HepG2 (cell line): ENCODE results near the gene ASTN2. TPM values are rescaled to one million over a fixed set of nuclear protein-coding genes. Genes with fewer than 3 reads are reported as not detected.

Experiments
- ATAC-seq: fragments of 200-7000 bp; cut with Tn5 transposase; 3 replicates; pipeline ENCODE4 v1.9.1; 2020; ENCODE audit warnings: mild to moderate bottlenecking, moderate library complexity
- BruUV-seq: library from RNA; stranded (reverse); fragments of 400-500 nt; replicated peaks from 2 replicates; lab custom pipeline; 2021; lab: Mats Ljungman, UMichigan
- CTCF ChIA-PET: fragments of 300-600 bp; formaldehyde crosslinking; extraction: SDS; loops from one replicate; lab custom pipeline; 2021; ENCODE audit warnings: low total read pairs, inconsistent platforms, low intra/inter-chr PET ratio; lab: Yijun Ruan, JAX
- POLR2A ChIA-PET: fragments of 350-600 bp; sonication (Branson Sonifier 250); formaldehyde crosslinking; loops from one replicate; lab custom pipeline; 2020; ENCODE audit warnings: antibody characterized with exemption, inconsistent platforms; lab: Yijun Ruan, JAX
- DNase-seq: peaks from one replicate; pipeline ENCODE4 v3.0.0-alpha.2; 2015; ENCODE audit warnings: low spot score
- FAIRE-seq: peaks from 3 replicates; lab custom pipeline; 2011; peaks lifted over from hg19 to GRCh38; lab: Jason Lieb, UNC
- H2AFZ ChIP-seq: one replicate; pipeline ENCODE4 v1.6.1; 2011; ENCODE audit warnings: low read length, inconsistent platforms
- H3K27ac ChIP-seq: fragments of 300-600 bp; 3 replicates; pipeline ENCODE4 v1.8.0; 2011; ENCODE audit warnings: mixed run types, mild to moderate bottlenecking, mixed read lengths, low read length, inconsistent platforms; ENCODE audit not compliant: insufficient read depth; ENCODE audit errors: extremely low read length
- H3K27me3 ChIP-seq, 2 experiments: fragments of 200-600 bp in 1 of 2; 2 replicates in 1 of 2; 3 replicates in 1 of 2; pipeline versions ENCODE4 v1.6.0 to v1.8.0; 2011; ENCODE audit warnings: low read length in 2 of 2, mild to moderate bottlenecking in 2 of 2, moderate library complexity in 2 of 2, inconsistent platforms in 1 of 2; ENCODE audit not compliant: insufficient read depth in 2 of 2, control insufficient read depth in 1 of 2
- H3K36me3 ChIP-seq, 2 experiments: fragments of 200-600 bp in 1 of 2; replicated peaks in 1 of 2; 2 replicates in 1 of 2; 3 replicates in 1 of 2; pipeline versions ENCODE4 v1.5.1 to v1.8.0; 2011; ENCODE audit warnings: low read length in 2 of 2, inconsistent platforms in 1 of 2; ENCODE audit not compliant: insufficient read depth in 2 of 2, control insufficient read depth in 1 of 2
- H3K4me1 ChIP-seq: 2 replicates; pipeline ENCODE4 v1.5.1; 2012; ENCODE audit warnings: low read length, inconsistent platforms; ENCODE audit not compliant: insufficient read depth
- H3K4me2 ChIP-seq: 2 replicates; pipeline ENCODE4 v1.6.0; 2011; ENCODE audit warnings: low read depth, low read length, inconsistent platforms
- H3K4me3 ChIP-seq, 3 experiments: fragments of 200-600 bp in 1 of 3; sonication (generic), shearing (Covaris generic) in 1 of 3; replicated peaks in 1 of 3; 2 replicates each; pipeline ENCODE4 v1.5.1; 2011 to 2016; ENCODE audit warnings: low read length in 3 of 3, inconsistent platforms in 2 of 3, low read depth in 2 of 3, mild to moderate bottlenecking in 2 of 3, control low read depth in 1 of 3, mixed read lengths in 1 of 3; ENCODE audit not compliant: insufficient read depth in 1 of 3
- H3K79me2 ChIP-seq: one replicate; pipeline ENCODE4 v1.6.1; 2011; ENCODE audit warnings: low read length, inconsistent platforms; ENCODE audit not compliant: insufficient read depth
- H3K9ac ChIP-seq: 2 replicates; pipeline ENCODE4 v1.6.0; 2011; ENCODE audit warnings: mild to moderate bottlenecking, low read depth, low read length, inconsistent platforms; ENCODE audit not compliant: insufficient read depth
- H3K9me3 ChIP-seq: 2 replicates; pipeline ENCODE4 v1.5.1; 2012; ENCODE audit warnings: mild to moderate bottlenecking, low read length
- H4K20me1 ChIP-seq: 2 replicates; pipeline ENCODE4 v1.6.0; 2011; ENCODE audit warnings: inconsistent platforms, mild to moderate bottlenecking, low read length, moderate library complexity; ENCODE audit not compliant: insufficient read depth
- ATRX ChIP-seq: sonication (generic); formaldehyde crosslinking; IDR thresholded peaks from 2 replicates; pipeline ENCODE4 v1.4.0; 2020; ENCODE audit warnings: missing genetic modification reagents, borderline replicate concordance
- DMAP1 ChIP-seq: IDR thresholded peaks from 2 replicates; pipeline ENCODE4 v1.6.1; 2016
- DPF2 ChIP-seq: sonication (generic); formaldehyde crosslinking; IDR thresholded peaks from 2 replicates; pipeline ENCODE4 v1.4.0; 2020; ENCODE audit warnings: mild to moderate bottlenecking, low read depth, missing genetic modification reagents, borderline replicate concordance
- ISL2 ChIP-seq: sonication (generic); formaldehyde crosslinking; IDR thresholded peaks from 2 replicates; pipeline ENCODE4 v1.5.0; 2020; ENCODE audit warnings: missing genetic modification reagents
- KLF15 ChIP-seq: sonication (generic); formaldehyde crosslinking; IDR thresholded peaks from 2 replicates; pipeline ENCODE4 v1.8.1; 2023; ENCODE audit warnings: borderline replicate concordance, mild to moderate bottlenecking, inconsistent platforms, missing genetic modification reagents, mixed read lengths
- MAFF ChIP-seq: IDR thresholded peaks from 2 replicates; pipeline ENCODE4 v1.6.1; 2011; ENCODE audit warnings: low read depth, low read length, improper control_type of control experiment
- MAFK ChIP-seq, 2 experiments: IDR thresholded peaks in 1 of 2; conservative IDR thresholded peaks in 1 of 2; 2 replicates each; pipeline ENCODE4 v1.6.1; 2011; ENCODE audit warnings: improper control_type of control experiment in 2 of 2, low read length in 2 of 2
- RAD51 ChIP-seq: fragments of 450-650 bp; IDR thresholded peaks from 2 replicates; pipeline ENCODE4 v1.6.1; 2016; ENCODE audit warnings: borderline replicate concordance
- SMARCC2 ChIP-seq: fragments of 450-650 bp; IDR thresholded peaks from 2 replicates; pipeline ENCODE4 v1.6.1; 2017; ENCODE audit warnings: antibody characterized with exemption, mild to moderate bottlenecking
- TBX2 ChIP-seq: sonication (generic); formaldehyde crosslinking; IDR thresholded peaks from 2 replicates; pipeline ENCODE4 v1.5.0; 2020; ENCODE audit warnings: missing genetic modification reagents, mild to moderate bottlenecking, borderline replicate concordance
- ZMYM3 ChIP-seq: sonication (generic); formaldehyde crosslinking; IDR thresholded peaks from 2 replicates; pipeline ENCODE4 v1.5.1; 2020; ENCODE audit warnings: mild to moderate bottlenecking, missing genetic modification reagents
- ZNF556 ChIP-seq: sonication (generic); formaldehyde crosslinking; IDR thresholded peaks from 2 replicates; pipeline ENCODE4 v1.4.0; 2020; ENCODE audit warnings: mild to moderate bottlenecking, missing genetic modification reagents, borderline replicate concordance
- ZNF674 ChIP-seq: sonication (generic); formaldehyde crosslinking; IDR thresholded peaks from 2 replicates; pipeline ENCODE4 v1.5.0; 2020; ENCODE audit warnings: low read depth, mild to moderate bottlenecking, missing genetic modification reagents
- WGBS: methylation state at CpG from one replicate; pipeline ENCODE4 v1.1.6; 2017; ENCODE audit warnings: low lambda C conversion rate; 5-methylcytosine and 5-hydroxymethylcytosine counted together
- in situ Hi-C: cut with HindIII; loops from 2 replicates; pipeline ENCODE4 v1.10.0; 2017; ENCODE audit warnings: low pct_unique_long_range_greater_than_20kb; ENCODE audit not compliant: extremely low pct_ligation_motif_present
- intact Hi-C: fragments of 100-400 bp; cut with micrococcal nuclease; formaldehyde crosslinking; loops from one replicate; pipeline ENCODE4 v1.10.0; 2022; ENCODE audit not compliant: unreplicated experiment
- polyA plus RNA-seq, 8 experiments: library from polyadenylated mRNA; depleted of rRNA in 3 of 8; stranded (reverse) in 7 of 8; unstranded in 1 of 8; fragments of >200 nt; fragmentation: Illumina TruSeq in 4 of 8; extraction: Trizol in 4 of 8; gene quantifications; 2 replicates each; pipeline versions ENCODE4 v1.2.1 to v1.2.3, GENCODE V29; 2011 to 2016; ENCODE audit warnings: low read depth in 4 of 8, missing spikeins in 1 of 8, mixed read lengths in 1 of 8; ENCODE audit not compliant: insufficient read depth in 1 of 8
- total RNA-seq, 5 experiments: library from RNA; depleted of rRNA; stranded (reverse); fragments of >200 nt; fragmentation: Illumina TruSeq; extraction: Trizol; gene quantifications; 2 replicates each; pipeline ENCODE4 v1.2.3, GENCODE V29; 2016; ENCODE audit warnings: low read depth in 1 of 5
- TF ChIP-seq, protein P1 (sequence below): sonication (generic); formaldehyde crosslinking; IDR thresholded peaks from 2 replicates; pipeline ENCODE4 v1.5.0; 2020; ENCODE audit warnings: missing genetic modification reagents
- TF ChIP-seq, protein P2 (sequence below): sonication (generic); formaldehyde crosslinking; IDR thresholded peaks from 2 replicates; pipeline ENCODE4 v1.9.0; 2021; ENCODE audit warnings: missing genetic modification reagents, borderline replicate concordance
- TF ChIP-seq, protein P3 (sequence below): sonication (generic); formaldehyde crosslinking; IDR thresholded peaks from 2 replicates; pipeline ENCODE4 v1.5.0; 2020; ENCODE audit warnings: missing genetic modification reagents

Gene ASTN2
- total and polyA plus RNA-seq, 2 of the 13 experiments (the other 11 are each of a cell fraction or from before 2014, with no cell fraction given): 5.2 to 13.5 TPM

DNA sequence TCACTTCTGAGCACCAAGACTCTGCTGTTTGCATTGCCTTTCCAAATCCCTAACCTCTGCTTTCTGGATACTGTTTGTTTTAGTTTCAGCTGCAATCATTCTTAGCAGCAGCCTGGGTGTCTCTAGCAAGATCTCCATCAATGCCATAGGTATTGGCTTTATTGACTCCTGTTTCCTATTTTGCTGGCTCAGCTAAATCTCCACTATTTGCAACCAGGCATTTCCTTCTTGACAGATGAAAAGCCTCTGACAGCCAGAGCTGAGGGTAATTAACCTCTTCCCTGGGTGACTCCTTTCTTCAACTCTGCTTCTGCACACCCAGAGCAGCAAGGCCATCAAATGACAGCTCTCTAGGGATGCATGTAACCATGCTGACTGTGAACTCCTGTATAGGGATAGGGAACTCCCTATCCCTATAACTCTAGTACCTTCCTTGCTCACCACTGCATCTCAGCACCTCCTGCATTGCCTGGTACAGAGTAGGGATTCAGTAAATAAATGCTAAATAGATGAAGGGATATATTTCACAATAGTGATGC lies 434.2 kb downstream of the ASTN2 start:
- in situ Hi-C loops: no loop called here
- intact Hi-C loops: loop anchor here (2.0 kb wide), 1 partner anchor 32 kb away; no protein-coding TSS in a partner anchor
- H3K36me3 ChIP-seq: no peaks in the 10 kb centered on the region
- TF ChIP-seq MAFF: peak; percentile 95
- TF ChIP-seq ATRX (CRISPR knock-in tag): no peak
- peak; percentile 91 to 96 for TF ChIP-seq MAFK (conservative IDR thresholded peaks at IDR 0.05 in 1 of 2, IDR thresholded peaks at IDR 0.05 in 1 of 2; ENCODE audit: low read length in 2 of 2)
- no peaks in the 10 kb centered on the region for H3K79me2 ChIP-seq
- no peak overlapping the region for H3K9ac ChIP-seq
- H2AFZ ChIP-seq: no peak overlapping the region
- no peak for FAIRE-seq
- no peak overlapping the region for H3K27ac ChIP-seq
- ChIA-PET CTCF (no interaction called here), POLR2A (no interaction called here)
- BruUV-seq: no TSS peak
- DNase-seq: no peak
- H3K27me3 ChIP-seq: no peaks in the 10 kb centered on the region
- no peaks in the 10 kb centered on the region for H3K9me3 ChIP-seq
- H4K20me1 ChIP-seq: no peaks in the 10 kb centered on the region
- no peak overlapping the region for H3K4me3 ChIP-seq
- H3K4me2 ChIP-seq: no peak overlapping the region
- H3K4me1 ChIP-seq: no peaks in the 10 kb centered on the region
- ATAC-seq: no peak

DNA sequence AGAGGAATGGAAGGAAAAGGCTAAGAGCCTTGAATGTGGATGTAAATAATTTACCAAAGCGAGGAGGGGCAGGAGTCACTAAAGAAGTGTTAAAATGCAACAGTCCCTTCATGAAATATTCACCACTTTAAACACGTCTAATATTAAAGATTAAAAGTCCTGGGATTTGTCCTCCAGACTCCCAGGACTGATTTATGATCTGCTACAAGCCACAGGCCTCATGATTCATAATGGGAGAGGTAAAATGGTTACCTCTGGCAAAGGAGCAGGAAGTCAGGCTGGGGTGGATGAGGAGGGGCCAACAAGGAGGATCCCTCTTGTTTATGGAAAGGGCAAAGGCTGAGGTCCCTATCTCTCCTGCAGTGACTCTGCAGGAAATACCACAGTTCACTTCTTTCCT lies 435.4 kb downstream of the ASTN2 start:
- Histone ChIP-seq H3K36me3 (no peaks in the 10 kb centered on the region), H3K27ac (no peak overlapping the region), H3K4me3 (no peak overlapping the region), H3K4me2 (no peak overlapping the region), H3K9me3 (no peaks in the 10 kb centered on the region), H3K4me1 (no peaks in the 10 kb centered on the region), H4K20me1 (no peaks in the 10 kb centered on the region), H3K79me2 (no peaks in the 10 kb centered on the region), H3K9ac (no peak overlapping the region), H3K27me3 (no peaks in the 10 kb centered on the region), H2AFZ (no peak overlapping the region)
- 8% methylated on average over 2 of the region's 2 CpGs for WGBS
- no TSS peak for BruUV-seq
- FAIRE-seq (no peak), ATAC-seq (no peak), DNase-seq (no peak)
- CTCF ChIA-PET: no interaction called here
- in situ Hi-C loops (no loop called here), intact Hi-C loops (no loop called here)
- POLR2A ChIA-PET: no interaction called here
- no peak for TF ChIP-seq SMARCC2
- TF ChIP-seq DMAP1: no peak
- TF ChIP-seq ZMYM3 (CRISPR knock-in tag): no peak
- no peak for TF ChIP-seq TBX2
- TF ChIP-seq ZNF556 (CRISPR knock-in tag): no peak
- TF ChIP-seq ZNF674 (CRISPR knock-in tag): no peak
- no peak for TF ChIP-seq DPF2 (CRISPR knock-in tag)
- no peak for TF ChIP-seq KLF15 (CRISPR knock-in tag)
- no peak for TF ChIP-seq ISL2 (CRISPR knock-in tag)
- TF ChIP-seq RAD51: no peak
- TF ChIP-seq, protein P1, sequence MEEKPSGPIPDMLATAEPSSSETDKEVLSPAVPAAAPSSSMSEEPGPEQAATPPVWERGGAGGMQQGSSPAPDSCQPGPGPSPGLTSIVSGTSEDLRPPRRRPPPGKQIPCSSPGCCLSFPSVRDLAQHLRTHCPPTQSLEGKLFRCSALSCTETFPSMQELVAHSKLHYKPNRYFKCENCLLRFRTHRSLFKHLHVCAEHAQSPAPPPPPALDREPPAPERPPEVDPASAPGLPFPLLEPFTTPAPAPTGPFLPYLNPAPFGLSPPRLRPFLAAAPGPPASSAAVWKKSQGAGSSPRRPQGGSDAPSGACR (CRISPR knock-in tag): no peak
- TF ChIP-seq, protein P2, sequence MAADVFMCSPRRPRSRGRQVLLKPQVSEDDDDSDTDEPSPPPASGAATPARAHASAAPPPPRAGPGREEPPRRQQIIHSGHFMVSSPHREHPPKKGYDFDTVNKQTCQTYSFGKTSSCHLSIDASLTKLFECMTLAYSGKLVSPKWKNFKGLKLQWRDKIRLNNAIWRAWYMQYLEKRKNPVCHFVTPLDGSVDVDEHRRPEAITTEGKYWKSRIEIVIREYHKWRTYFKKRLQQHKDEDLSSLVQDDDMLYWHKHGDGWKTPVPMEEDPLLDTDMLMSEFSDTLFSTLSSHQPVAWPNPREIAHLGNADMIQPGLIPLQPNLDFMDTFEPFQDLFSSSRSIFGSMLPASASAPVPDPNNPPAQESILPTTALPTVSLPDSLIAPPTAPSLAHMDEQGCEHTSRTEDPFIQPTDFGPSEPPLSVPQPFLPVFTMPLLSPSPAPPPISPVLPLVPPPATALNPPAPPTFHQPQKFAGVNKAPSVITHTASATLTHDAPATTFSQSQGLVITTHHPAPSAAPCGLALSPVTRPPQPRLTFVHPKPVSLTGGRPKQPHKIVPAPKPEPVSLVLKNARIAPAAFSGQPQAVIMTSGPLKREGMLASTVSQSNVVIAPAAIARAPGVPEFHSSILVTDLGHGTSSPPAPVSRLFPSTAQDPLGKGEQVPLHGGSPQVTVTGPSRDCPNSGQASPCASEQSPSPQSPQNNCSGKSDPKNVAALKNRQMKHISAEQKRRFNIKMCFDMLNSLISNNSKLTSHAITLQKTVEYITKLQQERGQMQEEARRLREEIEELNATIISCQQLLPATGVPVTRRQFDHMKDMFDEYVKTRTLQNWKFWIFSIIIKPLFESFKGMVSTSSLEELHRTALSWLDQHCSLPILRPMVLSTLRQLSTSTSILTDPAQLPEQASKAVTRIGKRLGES (CRISPR knock-in tag): no peak
- TF ChIP-seq, protein P3, sequence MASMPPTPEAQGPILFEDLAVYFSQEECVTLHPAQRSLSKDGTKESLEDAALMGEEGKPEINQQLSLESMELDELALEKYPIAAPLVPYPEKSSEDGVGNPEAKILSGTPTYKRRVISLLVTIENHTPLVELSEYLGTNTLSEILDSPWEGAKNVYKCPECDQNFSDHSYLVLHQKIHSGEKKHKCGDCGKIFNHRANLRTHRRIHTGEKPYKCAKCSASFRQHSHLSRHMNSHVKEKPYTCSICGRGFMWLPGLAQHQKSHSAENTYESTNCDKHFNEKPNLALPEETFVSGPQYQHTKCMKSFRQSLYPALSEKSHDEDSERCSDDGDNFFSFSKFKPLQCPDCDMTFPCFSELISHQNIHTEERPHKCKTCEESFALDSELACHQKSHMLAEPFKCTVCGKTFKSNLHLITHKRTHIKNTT (CRISPR knock-in tag): no peak
